Endothelial cell of umbilical vein (primary cell): ENCODE measurements around the gene NBL1. TPM values are rescaled to one million over a fixed set of nuclear protein-coding genes. Genes with fewer than 3 reads are reported as not detected.
"Not testable (repeated sequence)": the region's sequence is repeated elsewhere in the genome, so short reads cannot be mapped to it uniquely, and the experiment has no call there.

Experiments
- BruUV-seq: library from RNA; stranded (reverse); fragments of 400-500 nt; replicated peaks from 2 replicates; lab custom pipeline; 2021; lab: Mats Ljungman, UMichigan
- CTCF ChIA-PET: fragments of 300-600, 350-600 bp; sonication (Branson Sonifier 250); formaldehyde crosslinking; loops from one replicate; lab custom pipeline; 2021; ENCODE audit warnings: antibody characterized with exemption, inconsistent platforms; lab: Charles Lee
- POLR2A ChIA-PET: fragments of 300-600, 350-600 bp; sonication (Branson Sonifier 250); formaldehyde crosslinking; loops from one replicate; lab custom pipeline; 2021; ENCODE audit warnings: antibody characterized with exemption, inconsistent platforms; lab: Charles Lee
- DNase-seq: peaks from one replicate; pipeline ENCODE4 v3.0.0-alpha.2; 2011; ENCODE audit warnings: low read depth, low spot score
- FAIRE-seq: peaks from 2 replicates; lab custom pipeline; 2011; peaks lifted over from hg19 to GRCh38; lab: Jason Lieb, UNC
- H2AFZ ChIP-seq: 2 replicates; pipeline ENCODE4 v1.6.0; 2012; ENCODE audit warnings: low read depth, low read length, control low read depth, inconsistent platforms
- H3K27ac ChIP-seq: 2 replicates; pipeline ENCODE4 v1.5.1; 2011; ENCODE audit warnings: low read depth, mild to moderate bottlenecking, control low read depth, low read length, moderate library complexity; ENCODE audit not compliant: insufficient read depth
- H3K27me3 ChIP-seq, 2 experiments: 2 replicates each; pipeline versions ENCODE4 v1.6.0 to v1.6.1; 2011; ENCODE audit warnings: low read length in 2 of 2, mixed read lengths in 1 of 2; ENCODE audit not compliant: control insufficient read depth in 2 of 2, insufficient read depth in 2 of 2
- H3K36me3 ChIP-seq, 2 experiments: 2 replicates in 1 of 2; 3 replicates in 1 of 2; pipeline ENCODE4 v1.5.1; 2011; ENCODE audit warnings: low read length in 2 of 2, mild to moderate bottlenecking in 1 of 2, moderate library complexity in 1 of 2; ENCODE audit not compliant: control insufficient read depth in 2 of 2, insufficient read depth in 2 of 2; ENCODE audit errors: extremely low read depth in 1 of 2
- H3K4me1 ChIP-seq: 3 replicates; pipeline ENCODE4 v1.5.1; 2011; ENCODE audit warnings: mild to moderate bottlenecking, low read length; ENCODE audit not compliant: control insufficient read depth, insufficient read depth; ENCODE audit errors: extremely low read depth
- H3K4me2 ChIP-seq: 2 replicates; pipeline ENCODE4 v1.6.1; 2011; ENCODE audit warnings: low read length, control low read depth, mixed read lengths; ENCODE audit not compliant: insufficient read depth
- H3K4me3 ChIP-seq, 3 experiments: fragments of 200-600 bp in 1 of 3; sonication (generic), shearing (Covaris generic) in 1 of 3; replicated peaks in 1 of 3; 2 replicates each; pipeline ENCODE4 v1.5.1; 2011 to 2016; ENCODE audit warnings: control low read depth in 3 of 3, low read length in 3 of 3, mild to moderate bottlenecking in 2 of 3, inconsistent platforms in 1 of 3, low read depth in 1 of 3, moderate library complexity in 1 of 3; ENCODE audit not compliant: insufficient read depth in 1 of 3
- H3K79me2 ChIP-seq: 2 replicates; pipeline ENCODE4 v1.6.0; 2012; ENCODE audit warnings: low read length, inconsistent platforms; ENCODE audit not compliant: control insufficient read depth, insufficient read depth
- H3K9ac ChIP-seq: replicated peaks from 2 replicates; pipeline ENCODE3; 2011; ENCODE audit warnings: low read length, control low read depth; ENCODE audit not compliant: insufficient read depth; ENCODE audit errors: extremely low read depth
- H3K9me1 ChIP-seq: replicated peaks from 3 replicates; pipeline ENCODE4 v1.6.0; 2011; ENCODE audit warnings: mild to moderate bottlenecking, low read length; ENCODE audit not compliant: control insufficient read depth, insufficient read depth; ENCODE audit errors: extremely low read depth
- H3K9me3 ChIP-seq: replicated peaks from 2 replicates; pipeline ENCODE4 v1.5.1; 2012; ENCODE audit warnings: low read length, inconsistent platforms; ENCODE audit not compliant: control insufficient read depth, insufficient read depth
- H4K20me1 ChIP-seq: replicated peaks from 2 replicates; pipeline ENCODE3; 2011; ENCODE audit warnings: mild to moderate bottlenecking, low read length; ENCODE audit not compliant: control insufficient read depth, insufficient read depth; ENCODE audit errors: extremely low read depth
- FOS ChIP-seq: IDR thresholded peaks from 2 replicates; pipeline ENCODE4 v1.6.1; 2011; ENCODE audit warnings: mild to moderate bottlenecking, low read length, moderate library complexity, borderline replicate concordance; ENCODE audit not compliant: insufficient read depth
- POLR2AphosphoS5 ChIP-seq: IDR thresholded peaks from 2 replicates; pipeline ENCODE4 v1.6.1; 2012; ENCODE audit warnings: low read depth, mild to moderate bottlenecking, control low read depth, low read length, moderate library complexity; ENCODE audit not compliant: insufficient read depth
- dilution Hi-C: fragments of 300-500 bp; cut with MboI; formaldehyde crosslinking; loops from one replicate; pipeline ENCODE4 v1.15.0; 2019; ENCODE audit warnings: low sequenced_read_pairs; ENCODE audit not compliant: extremely low pct_ligation_motif_present
- intact Hi-C: fragments of 100-400 bp; cut with micrococcal nuclease; formaldehyde crosslinking; loops from one replicate; pipeline ENCODE4 v1.10.0; 2022
- polyA plus RNA-seq, 4 experiments: library from polyadenylated mRNA; depleted of rRNA in 3 of 4; stranded (reverse) in 3 of 4; unstranded in 1 of 4; fragments of >200 nt; gene quantifications; 2 replicates each; pipeline versions ENCODE4 v1.2.1 to v1.2.3, GENCODE V29; 2011 to 2012; ENCODE audit warnings: missing spikeins in 1 of 4
- total RNA-seq: library from RNA; stranded (reverse); gene quantifications from 2 replicates; pipeline ENCODE4 v1.2.3, GENCODE V29; 2021

NBL1 gene
- total and polyA plus RNA-seq, 2 donors (not counting 3 experiments of a cell fraction or from before 2014, with no cell fraction given): 36.2 to 40.5 TPM

DNA sequence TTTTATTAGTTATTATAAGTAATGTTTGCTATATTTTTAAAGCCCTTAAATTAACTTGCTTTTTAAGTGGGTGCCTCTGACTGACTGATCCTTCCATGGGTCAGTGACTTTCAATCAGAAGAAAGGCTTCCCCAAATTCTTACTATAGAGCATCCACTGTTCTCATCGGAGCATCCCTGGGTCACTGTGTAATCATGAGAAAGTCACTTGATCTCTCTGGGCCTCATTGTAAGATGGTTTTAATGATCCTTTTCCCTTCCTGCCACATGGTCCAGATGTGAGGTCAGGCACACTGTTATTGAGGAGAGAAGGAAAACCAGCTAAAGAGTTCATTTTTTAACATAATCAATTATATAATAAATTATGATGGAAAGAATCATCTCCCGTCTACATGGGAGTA, 11.0 kb upstream of the NBL1 start:
- no peak for FAIRE-seq
- Histone ChIP-seq H4K20me1 (no peaks in the 10 kb centered on the region), H3K27me3 (no peaks in the 10 kb centered on the region), H3K9me3 (no peaks in the 10 kb centered on the region), H3K9me1 (no peaks in the 10 kb centered on the region), H2AFZ (no peak overlapping the region), H3K79me2 (no peaks in the 10 kb centered on the region), H3K4me3 (no peak overlapping the region), H3K4me2 (no peak overlapping the region), H3K4me1 (no peaks in the 10 kb centered on the region), H3K9ac (no peak overlapping the region), H3K36me3 (peaks cover 0 to 4% of the 10 kb centered on the region in 2 experiments), H3K27ac (no peak overlapping the region)
- no TSS peak for BruUV-seq
- TF ChIP-seq FOS: no peak
- TF ChIP-seq POLR2AphosphoS5: no peak
- CTCF ChIA-PET: no interaction called here
- intact Hi-C loops (no loop called here), dilution Hi-C loops (loop anchor here (25.0 kb wide), 1 partner anchor 221 kb away; no protein-coding TSS in a partner anchor)
- POLR2A ChIA-PET: no interaction called here
- no peak for DNase-seq

DNA sequence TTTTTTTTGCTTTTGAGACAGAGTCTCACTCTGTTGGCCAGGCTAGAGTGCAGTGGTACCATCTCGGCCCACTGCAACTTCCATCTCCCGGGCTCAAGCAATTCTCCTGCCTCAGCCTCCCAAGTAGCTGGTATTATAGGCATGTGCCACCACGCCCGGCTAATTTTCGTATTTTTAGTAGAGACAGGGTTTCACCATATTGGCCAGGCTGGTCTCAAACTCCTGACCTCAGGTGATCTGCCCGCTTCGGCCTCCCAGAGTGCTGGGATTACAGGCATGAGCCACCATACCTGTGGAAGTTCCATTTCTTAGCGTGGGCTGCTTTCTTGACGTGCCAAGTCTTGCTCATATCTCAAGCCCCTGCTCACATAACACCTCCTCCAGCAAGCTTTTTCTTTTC, 9.0 kb upstream of the NBL1 start:
- H3K27ac ChIP-seq, POLR2A ChIA-PET, H3K79me2 ChIP-seq, intact Hi-C loops, H3K36me3 ChIP-seq, H3K27me3 ChIP-seq, H3K9me1 ChIP-seq, H2AFZ ChIP-seq, H3K4me1 ChIP-seq, H3K4me2 ChIP-seq, H3K4me3 ChIP-seq, DNase-seq, H3K9ac ChIP-seq, BruUV-seq, H4K20me1 ChIP-seq, H3K9me3 ChIP-seq, FAIRE-seq: not testable (repeated sequence)
- CTCF ChIA-PET: interaction anchor here (0.8 to 0.9 kb wide), 2 partner anchors 16 to 244 kb away, joined by 3 to 4 read pairs; no protein-coding TSS in a partner anchor
- dilution Hi-C loops: loop anchor here (25.0 kb wide), 1 partner anchor 223 kb away; no protein-coding TSS in a partner anchor
